Esophagus mucosa (tissue), 1 donor: ENCODE data around the gene EML1. TPM values are rescaled to one million over a fixed set of nuclear protein-coding genes. Genes with fewer than 3 reads are reported as not detected.

Source experiments
- ATAC-seq: fragments of 200-7000 bp; cut with Tn5 transposase; one replicate; pipeline ENCODE4 v1.9.1; 2020
- total RNA-seq: library from RNA; stranded (reverse); gene quantifications from one replicate; pipeline ENCODE4 v1.2.4, GENCODE V29; 2023
- donor health status: DM: yes; HTN: yes; CAD: no.

The EML1 gene
- total RNA-seq, 1 donor from 2014 or later = 6.0 TPM

GRCh38 chr14:99807413-99808153 lies 14.4 kb downstream of the EML1 start:
- ATAC-seq = no peak

- no peak for ATAC-seq
Observed at GRCh38 chr14:99808154-99808505, 14.9 kb downstream of the EML1 start.

- ATAC-seq = no peak
Observed at GRCh38 chr14:99808515-99808914, 15.3 kb downstream of the EML1 start.

- no peak for ATAC-seq
Observed at GRCh38 chr14:99809360-99809759, 16.1 kb downstream of the EML1 start.

- peak; percentile 69 for ATAC-seq
Observed at GRCh38 chr14:99809859-99810558, 16.8 kb downstream of the EML1 start.

- no peak for ATAC-seq
Observed at GRCh38 chr14:99810559-99810874, 17.3 kb downstream of the EML1 start.

- no peak for ATAC-seq
Observed at GRCh38 chr14:99812096-99812750, 19.0 kb downstream of the EML1 start.

- no peak for ATAC-seq
Observed at GRCh38 chr14:99812892-99813291, 19.7 kb downstream of the EML1 start.

GRCh38 chr14:99815696-99816095 lies 22.5 kb downstream of the EML1 start:
- no peak for ATAC-seq

GRCh38 chr14:99816217-99816616 lies 23.0 kb downstream of the EML1 start:
- no peak for ATAC-seq

GRCh38 chr14:99816642-99817041 lies 23.4 kb downstream of the EML1 start:
- ATAC-seq = no peak

- no peak for ATAC-seq
Observed at GRCh38 chr14:99817331-99817730, 24.1 kb downstream of the EML1 start.

GRCh38 chr14:99818503-99819036 lies 25.4 kb downstream of the EML1 start:
- ATAC-seq = no peak

GRCh38 chr14:99819514-99819913 lies 26.3 kb downstream of the EML1 start:
- no peak for ATAC-seq

- ATAC-seq = no peak
Observed at GRCh38 chr14:99820702-99821331, 27.6 kb downstream of the EML1 start.

GRCh38 chr14:99821519-99822508 lies 28.6 kb downstream of the EML1 start:
- ATAC-seq = no peak

GRCh38 chr14:99822800-99823455 lies 29.7 kb downstream of the EML1 start:
- no peak for ATAC-seq

GRCh38 chr14:99824776-99825175 lies 31.6 kb downstream of the EML1 start:
- no peak for ATAC-seq

- ATAC-seq = no peak
Observed at GRCh38 chr14:99829450-99829849, 36.2 kb downstream of the EML1 start.

- ATAC-seq = no peak
Observed at GRCh38 chr14:99831303-99831702, 38.1 kb downstream of the EML1 start.
